ENCODE measurements around the gene PCDHA8.
"Not testable (repeated sequence)": the region's sequence is repeated elsewhere in the genome, so short reads cannot be mapped to it uniquely, and the experiment has no call there.

The PCDHA8 gene, protein sequence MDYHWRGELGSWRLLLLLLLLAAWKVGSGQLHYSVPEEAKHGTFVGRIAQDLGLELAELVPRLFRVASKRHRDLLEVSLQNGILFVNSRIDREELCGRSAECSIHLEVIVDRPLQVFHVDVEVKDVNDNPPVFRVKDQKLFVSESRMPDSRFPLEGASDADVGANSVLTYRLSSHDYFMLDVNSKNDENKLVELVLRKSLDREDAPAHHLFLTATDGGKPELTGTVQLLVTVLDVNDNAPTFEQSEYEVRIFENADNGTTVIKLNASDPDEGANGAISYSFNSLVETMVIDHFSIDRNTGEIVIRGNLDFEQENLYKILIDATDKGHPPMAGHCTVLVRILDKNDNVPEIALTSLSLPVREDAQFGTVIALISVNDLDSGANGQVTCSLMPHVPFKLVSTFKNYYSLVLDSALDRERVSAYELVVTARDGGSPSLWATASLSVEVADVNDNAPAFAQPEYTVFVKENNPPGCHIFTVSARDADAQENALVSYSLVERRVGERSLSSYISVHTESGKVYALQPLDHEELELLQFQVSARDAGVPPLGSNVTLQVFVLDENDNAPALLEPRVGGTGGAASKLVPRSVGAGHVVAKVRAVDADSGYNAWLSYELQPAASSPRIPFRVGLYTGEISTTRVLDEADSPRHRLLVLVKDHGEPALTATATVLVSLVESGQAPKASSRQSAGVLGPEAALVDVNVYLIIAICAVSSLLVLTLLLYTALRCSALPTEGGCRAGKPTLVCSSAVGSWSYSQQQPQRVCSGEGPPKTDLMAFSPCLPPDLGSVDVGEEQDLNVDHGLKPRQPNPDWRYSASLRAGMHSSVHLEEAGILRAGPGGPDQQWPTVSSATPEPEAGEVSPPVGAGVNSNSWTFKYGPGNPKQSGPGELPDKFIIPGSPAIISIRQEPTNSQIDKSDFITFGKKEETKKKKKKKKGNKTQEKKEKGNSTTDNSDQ

DNA sequence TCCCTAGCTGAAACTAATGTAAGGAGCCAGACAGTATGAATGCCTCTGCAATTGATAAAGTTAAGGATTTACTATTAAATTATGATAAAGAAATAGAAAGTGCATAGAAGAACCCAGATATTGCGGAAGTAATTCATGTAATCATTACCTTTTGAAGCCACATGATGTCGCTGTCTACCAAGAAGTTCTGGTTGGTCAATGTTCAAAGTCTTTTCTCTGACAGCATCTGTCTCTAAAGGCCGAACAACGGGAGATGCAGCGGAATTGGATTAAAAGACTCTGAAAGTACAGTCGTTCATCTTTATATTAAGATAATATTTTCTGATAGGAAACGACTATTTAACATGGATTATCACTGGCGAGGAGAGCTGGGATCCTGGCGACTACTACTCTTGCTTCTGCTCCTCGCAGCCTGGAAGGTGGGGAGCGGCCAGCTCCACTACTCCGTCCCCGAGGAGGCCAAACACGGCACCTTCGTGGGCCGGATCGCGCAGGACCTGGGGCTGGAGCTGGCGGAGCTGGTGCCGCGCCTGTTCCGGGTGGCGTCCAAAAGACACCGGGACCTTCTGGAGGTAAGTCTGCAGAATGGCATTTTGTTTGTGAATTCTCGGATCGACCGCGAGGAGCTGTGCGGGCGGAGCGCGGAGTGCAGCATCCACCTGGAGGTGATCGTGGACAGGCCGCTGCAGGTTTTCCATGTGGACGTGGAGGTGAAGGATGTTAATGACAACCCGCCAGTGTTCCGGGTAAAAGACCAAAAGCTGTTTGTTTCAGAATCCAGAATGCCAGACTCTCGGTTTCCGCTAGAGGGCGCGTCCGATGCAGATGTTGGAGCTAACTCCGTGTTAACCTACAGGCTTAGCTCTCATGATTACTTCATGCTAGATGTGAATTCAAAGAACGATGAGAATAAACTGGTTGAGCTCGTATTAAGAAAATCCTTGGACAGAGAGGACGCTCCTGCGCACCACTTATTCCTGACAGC, at the start of gene PCDHA8:
TSS of gene PCDHA8 (plus strand) at position 210 of the 985 bp plus-strand sequence. CDS start at position 345, 135 bp downstream.
- peaks cover 18% of the 10 kb centered on the region for H3K27me3 Mint-ChIP-seq
- no peak within 1 kb of the TSS for H3K4me3 Mint-ChIP-seq

DNA sequence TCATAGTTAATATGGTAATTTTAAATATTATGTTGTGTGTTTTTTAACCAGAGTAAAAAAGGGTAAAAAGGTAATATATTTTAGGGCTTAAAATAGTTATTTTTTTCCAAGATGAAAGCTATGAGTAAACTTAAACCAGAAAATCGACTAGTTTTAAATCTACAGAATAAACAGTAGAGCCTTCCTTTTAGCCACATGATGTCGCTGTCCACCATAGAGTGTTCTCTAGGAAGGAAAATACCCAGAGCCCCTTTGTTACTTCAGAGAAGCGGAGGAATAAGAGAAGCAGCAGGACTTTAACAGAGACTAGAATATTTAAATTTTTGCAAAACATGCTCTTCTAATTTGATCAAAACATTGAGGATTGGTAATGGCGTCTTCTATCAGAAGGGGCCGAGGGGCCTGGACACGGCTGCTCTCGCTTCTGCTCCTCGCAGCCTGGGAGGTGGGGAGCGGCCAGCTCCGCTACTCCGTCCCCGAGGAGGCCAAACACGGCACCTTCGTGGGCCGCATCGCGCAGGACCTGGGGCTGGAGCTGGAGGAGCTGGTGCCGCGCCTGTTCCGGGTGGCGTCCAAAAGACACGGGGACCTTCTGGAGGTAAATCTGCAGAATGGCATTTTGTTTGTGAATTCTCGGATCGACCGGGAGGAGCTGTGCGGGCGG, 46.3 kb upstream of the PCDHA8 start, which contains the start of gene PCDHA2:
TSS of gene PCDHA2 (plus strand) at position 258 of the 664 bp plus-strand sequence.
- no peak within 1 kb of the TSS for H3K4me3 Mint-ChIP-seq
- peaks cover 20% of the 10 kb centered on the region for H3K9me3 Mint-ChIP-seq (ENCODE audit: low read depth)
- H3K36me3 Mint-ChIP-seq = peaks cover 22% of the 10 kb centered on the region
- no peaks in the 10 kb centered on the region for H3K4me1 Mint-ChIP-seq (ENCODE audit: low read depth)
- no peak within 1 kb of the TSS for H3K27ac Mint-ChIP-seq
- peaks cover 40% of the 10 kb centered on the region for H3K27me3 Mint-ChIP-seq

More for the DNA sequence above, at the start of gene PCDHA8:
- H3K4me1 Mint-ChIP-seq (ENCODE audit: low read depth) = no peaks in the 10 kb centered on the region
- no peak within 1 kb of the TSS for H3K27ac Mint-ChIP-seq
- peaks cover 3% of the 10 kb centered on the region for H3K9me3 Mint-ChIP-seq (ENCODE audit: low read depth)
- H3K36me3 Mint-ChIP-seq = peaks cover 10% of the 10 kb centered on the region

DNA sequence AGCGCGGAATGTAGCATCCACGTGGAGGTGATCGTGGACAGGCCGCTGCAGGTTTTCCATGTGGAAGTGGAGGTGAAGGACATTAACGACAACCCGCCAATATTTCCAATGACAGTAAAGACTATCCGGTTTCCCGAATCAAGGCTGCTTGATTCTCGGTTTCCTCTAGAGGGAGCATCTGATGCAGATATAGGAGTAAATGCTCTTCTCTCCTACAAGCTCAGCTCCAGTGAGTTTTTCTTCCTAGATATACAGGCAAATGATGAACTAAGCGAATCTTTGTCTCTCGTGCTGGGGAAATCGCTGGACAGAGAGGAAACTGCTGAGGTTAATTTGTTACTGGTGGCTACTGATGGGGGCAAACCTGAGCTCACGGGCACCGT, 45.7 kb upstream of the PCDHA8 start:
- Mint-ChIP-seq H3K27me3 (peaks cover 41% of the 10 kb centered on the region), H3K4me1 (ENCODE audit: low read depth) (no peaks in the 10 kb centered on the region), H3K27ac (no peak overlapping the region), H3K9me3 (ENCODE audit: low read depth) (peaks cover 22% of the 10 kb centered on the region), H3K36me3 (peaks cover 21% of the 10 kb centered on the region), H3K4me3 (no peak overlapping the region)

DNA sequence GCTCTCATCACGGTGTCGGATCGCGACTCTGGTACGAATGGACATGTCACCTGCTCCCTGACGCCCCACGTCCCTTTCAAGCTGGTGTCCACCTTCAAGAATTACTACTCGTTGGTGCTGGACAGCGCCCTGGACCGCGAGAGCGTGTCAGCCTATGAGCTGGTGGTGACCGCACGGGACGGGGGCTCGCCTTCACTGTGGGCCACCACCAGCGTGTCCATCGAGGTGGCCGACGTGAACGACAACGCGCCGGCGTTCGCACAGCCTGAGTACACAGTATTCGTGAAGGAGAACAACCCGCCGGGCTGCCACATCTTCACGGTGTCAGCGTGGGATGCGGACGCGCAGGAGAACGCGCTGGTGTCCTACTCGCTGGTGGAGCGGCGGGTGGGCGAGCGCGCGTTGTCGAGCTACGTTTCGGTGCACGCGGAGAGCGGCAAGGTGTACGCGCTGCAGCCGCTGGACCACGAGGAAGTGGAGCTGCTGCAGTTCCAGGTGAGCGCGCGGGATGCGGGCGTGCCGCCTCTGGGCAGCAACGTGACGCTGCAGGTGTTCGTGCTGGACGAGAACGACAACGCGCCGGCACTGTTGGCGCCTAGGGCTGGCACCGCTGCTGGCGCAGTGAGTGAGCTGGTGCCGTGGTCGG, 44.8 kb upstream of the PCDHA8 start:
- Mint-ChIP-seq H3K27me3 (peaks cover 40% of the 10 kb centered on the region), H3K36me3 (peaks cover 20% of the 10 kb centered on the region), H3K9me3 (ENCODE audit: low read depth) (peaks cover 19% of the 10 kb centered on the region)
- not testable (repeated sequence) for H3K27ac Mint-ChIP-seq; H3K4me3 Mint-ChIP-seq; H3K4me1 Mint-ChIP-seq (ENCODE audit: low read depth)

DNA sequence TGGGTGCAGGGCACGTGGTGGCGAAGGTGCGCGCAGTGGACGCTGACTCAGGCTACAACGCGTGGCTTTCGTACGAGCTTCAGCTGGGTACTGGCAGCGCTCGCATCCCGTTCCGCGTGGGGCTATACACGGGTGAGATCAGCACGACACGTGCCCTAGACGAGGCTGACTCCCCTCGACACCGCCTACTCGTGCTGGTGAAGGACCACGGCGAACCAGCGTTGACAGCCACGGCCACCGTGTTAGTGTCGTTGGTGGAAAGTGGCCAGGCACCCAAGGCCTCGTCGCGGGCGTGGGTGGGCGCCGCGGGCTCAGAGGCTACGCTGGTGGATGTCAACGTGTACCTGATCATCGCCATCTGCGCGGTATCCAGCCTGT, 44.3 kb upstream of the PCDHA8 start:
- Mint-ChIP-seq H3K36me3 (peaks cover 18% of the 10 kb centered on the region), H3K27ac (no peak overlapping the region), H3K27me3 (peaks cover 40% of the 10 kb centered on the region), H3K9me3 (ENCODE audit: low read depth) (peaks cover 18% of the 10 kb centered on the region), H3K4me3 (no peak overlapping the region), H3K4me1 (ENCODE audit: low read depth) (no peaks in the 10 kb centered on the region)

DNA sequence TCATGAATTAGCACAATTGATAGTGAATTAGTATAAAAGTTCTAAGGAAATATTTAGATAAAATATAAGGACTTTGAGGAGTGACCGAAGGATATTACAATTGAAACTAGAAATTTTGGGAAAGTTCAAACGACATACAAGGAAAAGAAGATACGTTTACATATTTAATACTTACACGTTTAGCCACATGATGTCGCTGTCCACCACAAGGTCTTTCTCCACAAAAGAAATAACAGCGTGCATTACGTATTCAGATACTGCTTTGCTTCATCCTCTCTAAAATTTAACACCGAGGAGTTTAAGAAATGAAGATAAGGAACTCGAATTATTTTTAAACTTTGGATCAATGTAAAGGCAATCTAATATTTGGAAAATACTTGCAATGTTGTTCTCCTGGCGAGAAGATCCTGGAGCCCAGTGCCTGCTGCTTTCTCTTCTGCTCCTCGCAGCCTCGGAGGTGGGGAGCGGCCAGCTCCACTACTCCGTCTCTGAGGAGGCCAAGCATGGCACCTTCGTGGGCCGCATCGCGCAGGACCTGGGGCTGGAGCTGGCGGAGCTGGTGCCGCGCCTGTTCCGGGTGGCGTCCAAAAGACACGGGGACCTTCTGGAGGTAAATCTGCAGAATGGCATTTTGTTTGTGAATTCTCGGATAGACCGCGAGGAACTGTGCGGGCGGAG, 40.0 kb upstream of the PCDHA8 start, which contains the start of gene PCDHA3:
TSS of gene PCDHA3 (plus strand) at position 242 of the 678 bp plus-strand sequence.
- Mint-ChIP-seq H3K4me1 (ENCODE audit: low read depth) (no peaks in the 10 kb centered on the region), H3K36me3 (peaks cover 22% of the 10 kb centered on the region), H3K9me3 (ENCODE audit: low read depth) (peaks cover 23% of the 10 kb centered on the region), H3K4me3 (no peak within 1 kb of the TSS), H3K27ac (no peak within 1 kb of the TSS), H3K27me3 (peaks cover 40% of the 10 kb centered on the region)

DNA sequence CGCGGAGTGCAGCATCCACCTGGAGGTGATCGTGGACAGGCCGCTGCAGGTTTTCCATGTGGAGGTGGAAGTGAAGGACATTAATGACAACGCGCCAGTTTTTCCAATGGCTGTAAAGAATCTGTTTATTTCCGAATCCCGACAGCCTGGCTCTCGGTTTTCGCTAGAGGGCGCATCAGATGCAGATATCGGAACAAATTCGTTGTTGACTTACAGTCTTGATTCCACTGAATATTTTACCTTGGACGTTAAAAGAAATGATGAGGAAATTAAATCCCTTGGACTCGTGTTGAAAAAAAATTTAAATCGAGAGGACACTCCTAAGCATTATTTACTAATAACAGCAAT, 39.5 kb upstream of the PCDHA8 start:
- no peaks in the 10 kb centered on the region for H3K4me1 Mint-ChIP-seq (ENCODE audit: low read depth)
- H3K27ac Mint-ChIP-seq = no peak overlapping the region
- H3K36me3 Mint-ChIP-seq = peaks cover 24% of the 10 kb centered on the region
- peaks cover 44% of the 10 kb centered on the region for H3K27me3 Mint-ChIP-seq
- H3K4me3 Mint-ChIP-seq = no peak overlapping the region
- peaks cover 23% of the 10 kb centered on the region for H3K9me3 Mint-ChIP-seq (ENCODE audit: low read depth)

DNA sequence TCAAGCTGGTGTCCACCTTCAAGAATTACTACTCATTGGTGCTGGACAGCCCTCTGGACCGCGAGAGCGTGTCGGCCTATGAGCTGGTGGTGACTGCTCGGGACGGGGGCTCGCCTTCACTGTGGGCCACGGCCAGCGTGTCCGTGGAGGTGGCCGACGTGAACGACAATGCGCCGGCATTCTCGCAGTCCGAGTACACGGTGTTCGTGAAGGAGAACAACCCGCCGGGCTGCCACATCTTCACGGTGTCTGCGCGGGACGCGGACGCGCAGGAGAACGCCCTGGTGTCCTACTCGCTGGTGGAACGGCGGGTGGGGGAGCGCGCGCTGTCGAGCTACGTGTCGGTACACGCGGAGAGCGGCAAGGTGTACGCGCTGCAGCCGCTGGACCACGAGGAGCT, 38.6 kb upstream of the PCDHA8 start:
- not testable (repeated sequence) for H3K27ac Mint-ChIP-seq; H3K4me3 Mint-ChIP-seq; H3K4me1 Mint-ChIP-seq (ENCODE audit: low read depth)
- peaks cover 47% of the 10 kb centered on the region for H3K27me3 Mint-ChIP-seq
- H3K9me3 Mint-ChIP-seq (ENCODE audit: low read depth) = peaks cover 27% of the 10 kb centered on the region
- H3K36me3 Mint-ChIP-seq = peaks cover 27% of the 10 kb centered on the region

DNA sequence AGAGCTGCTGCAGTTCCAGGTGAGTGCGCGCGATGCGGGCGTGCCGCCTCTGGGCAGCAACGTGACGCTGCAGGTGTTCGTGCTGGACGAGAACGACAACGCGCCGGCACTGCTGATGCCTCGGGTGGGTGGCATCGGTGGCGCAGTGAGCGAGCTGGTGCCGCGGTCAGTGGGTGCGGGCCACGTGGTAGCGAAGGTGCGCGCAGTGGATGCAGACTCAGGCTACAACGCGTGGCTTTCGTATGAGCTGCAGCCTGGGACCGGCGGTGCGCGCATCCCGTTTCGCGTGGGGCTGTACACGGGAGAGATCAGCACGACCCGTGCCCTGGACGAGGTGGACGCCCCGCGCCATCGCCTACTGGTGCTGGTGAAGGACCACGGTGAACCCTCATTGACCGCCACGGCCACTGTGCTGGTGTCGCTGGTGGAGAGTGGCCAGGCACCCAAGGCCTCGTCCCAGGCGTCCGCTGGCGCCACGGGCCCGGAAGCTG, 38.2 kb upstream of the PCDHA8 start:
- H3K27ac Mint-ChIP-seq = no peak overlapping the region
- H3K27me3 Mint-ChIP-seq = peaks cover 47% of the 10 kb centered on the region
- no peak overlapping the region for H3K4me3 Mint-ChIP-seq
- no peaks in the 10 kb centered on the region for H3K4me1 Mint-ChIP-seq (ENCODE audit: low read depth)
- H3K9me3 Mint-ChIP-seq (ENCODE audit: low read depth) = peaks cover 27% of the 10 kb centered on the region
- peaks cover 30% of the 10 kb centered on the region for H3K36me3 Mint-ChIP-seq

DNA sequence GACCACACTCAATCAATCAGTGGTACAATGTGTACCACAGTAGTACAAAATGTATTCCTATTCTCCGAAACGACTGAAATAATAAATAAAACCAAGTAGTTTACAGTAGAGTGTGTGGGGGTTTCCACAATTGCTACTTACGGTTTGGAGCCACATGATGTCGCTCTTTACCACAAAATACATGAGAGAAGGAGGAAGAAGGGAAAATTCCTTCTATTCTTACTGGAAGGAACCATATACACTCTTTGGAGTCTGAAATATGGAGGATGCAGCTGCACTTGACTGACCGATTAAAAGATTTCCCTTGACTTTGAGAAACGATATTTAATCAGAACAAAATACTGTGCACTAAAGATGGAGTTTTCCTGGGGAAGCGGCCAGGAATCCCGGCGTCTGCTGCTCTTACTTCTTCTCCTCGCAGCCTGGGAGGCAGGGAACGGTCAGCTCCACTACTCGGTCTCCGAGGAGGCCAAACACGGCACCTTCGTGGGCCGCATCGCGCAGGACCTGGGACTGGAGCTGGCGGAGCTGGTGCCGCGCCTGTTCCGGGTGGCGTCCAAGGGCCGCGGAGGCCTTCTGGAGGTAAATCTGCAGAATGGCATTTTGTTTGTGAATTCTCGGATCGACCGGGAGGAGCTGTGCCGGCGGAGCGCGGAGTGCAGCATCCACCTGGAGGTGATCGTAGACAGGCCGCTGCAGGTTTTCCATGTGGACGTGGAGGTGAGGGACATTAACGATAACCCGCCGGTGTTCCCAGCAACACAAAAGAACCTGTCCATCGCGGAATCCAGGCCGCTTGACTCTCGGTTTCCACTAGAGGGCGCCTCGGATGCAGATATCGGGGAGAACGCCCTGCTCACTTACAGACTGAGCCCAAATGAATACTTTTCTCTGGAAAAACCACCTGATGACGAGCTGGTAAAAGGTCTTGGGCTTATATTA, 33.9 kb upstream of the PCDHA8 start, which contains the start of gene PCDHA4:
TSS of gene PCDHA4 (plus strand) at position 235 of the 942 bp plus-strand sequence.
- Mint-ChIP-seq H3K36me3 (peaks cover 22% of the 10 kb centered on the region), H3K27ac (no peak within 1 kb of the TSS), H3K4me3 (no peak within 1 kb of the TSS), H3K9me3 (ENCODE audit: low read depth) (peaks cover 16% of the 10 kb centered on the region), H3K4me1 (ENCODE audit: low read depth) (no peaks in the 10 kb centered on the region), H3K27me3 (peaks cover 35% of the 10 kb centered on the region)

DNA sequence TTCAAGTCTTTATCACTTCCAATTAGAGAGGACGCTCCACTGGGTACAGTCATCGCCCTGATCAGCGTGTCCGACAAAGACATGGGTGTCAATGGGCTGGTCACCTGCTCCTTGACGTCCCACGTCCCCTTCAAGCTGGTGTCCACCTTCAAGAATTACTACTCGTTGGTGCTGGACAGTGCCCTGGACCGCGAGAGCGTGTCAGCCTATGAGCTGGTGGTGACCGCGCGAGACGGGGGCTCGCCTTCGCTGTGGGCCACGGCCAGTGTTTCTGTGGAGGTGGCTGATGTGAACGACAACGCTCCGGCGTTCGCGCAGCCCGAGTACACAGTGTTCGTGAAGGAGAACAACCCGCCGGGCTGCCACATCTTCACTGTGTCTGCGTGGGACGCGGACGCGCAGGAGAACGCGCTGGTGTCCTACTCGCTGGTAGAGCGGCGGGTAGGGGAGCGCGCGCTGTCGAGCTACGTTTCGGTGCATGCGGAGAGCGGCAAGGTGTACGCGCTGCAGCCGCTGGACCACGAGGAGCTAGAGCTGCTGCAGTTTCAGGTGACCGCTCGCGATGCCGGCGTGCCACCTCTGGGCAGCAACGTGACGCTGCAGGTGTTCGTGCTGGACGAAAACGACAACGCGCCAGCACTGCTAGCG, 32.6 kb upstream of the PCDHA8 start:
- H3K4me1 Mint-ChIP-seq (ENCODE audit: low read depth); H3K4me3 Mint-ChIP-seq; H3K27ac Mint-ChIP-seq: not testable (repeated sequence)
- Mint-ChIP-seq H3K36me3 (peaks cover 22% of the 10 kb centered on the region), H3K9me3 (ENCODE audit: low read depth) (peaks cover 26% of the 10 kb centered on the region), H3K27me3 (peaks cover 38% of the 10 kb centered on the region)

DNA sequence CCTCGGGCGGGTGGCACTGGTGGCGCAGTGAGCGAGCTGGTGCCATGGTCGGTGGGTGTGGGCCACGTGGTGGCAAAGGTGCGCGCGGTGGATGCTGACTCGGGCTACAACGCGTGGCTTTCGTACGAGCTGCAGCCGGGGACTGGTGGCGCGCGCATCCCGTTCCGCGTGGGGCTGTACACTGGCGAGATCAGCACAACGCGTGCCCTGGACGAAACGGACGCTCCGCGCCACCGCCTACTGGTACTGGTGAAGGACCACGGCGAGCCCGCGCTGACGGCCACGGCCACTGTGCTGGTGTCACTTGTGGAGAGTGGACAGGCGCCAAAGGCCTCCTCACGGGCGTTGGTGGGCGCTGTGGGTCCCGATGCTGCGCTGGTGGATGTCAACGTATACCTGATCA, 32.1 kb upstream of the PCDHA8 start:
- Mint-ChIP-seq H3K4me3 (no peak overlapping the region), H3K36me3 (peaks cover 21% of the 10 kb centered on the region), H3K9me3 (ENCODE audit: low read depth) (peaks cover 21% of the 10 kb centered on the region), H3K27me3 (peaks cover 35% of the 10 kb centered on the region), H3K4me1 (ENCODE audit: low read depth) (no peaks in the 10 kb centered on the region), H3K27ac (no peak overlapping the region)

Measured in activated naive CD8-positive, alpha-beta T cell (primary cell).